Mucosa of rectum (tissue), 2 donors: ENCODE data around the gene FBXL3.
"Not testable (repeated sequence)": the region's sequence is repeated elsewhere in the genome, so short reads cannot be mapped to it uniquely, and the experiment has no call there.

Experiments used
- H3K27ac ChIP-seq, 2 donors: one replicate each; pipeline ENCODE4 v1.7.0; 2013; ENCODE audit warnings: inconsistent platforms in 2 of 2, low read depth in 2 of 2, low read length in 2 of 2
- H3K27me3 ChIP-seq, 2 donors: one replicate each; pipeline ENCODE4 v1.7.0; 2013; ENCODE audit warnings: low read length in 2 of 2; ENCODE audit not compliant: control insufficient read depth in 2 of 2, insufficient read depth in 2 of 2
- H3K36me3 ChIP-seq, 2 donors: one replicate each; pipeline ENCODE4 v1.7.0; 2013; ENCODE audit warnings: low read length in 2 of 2; ENCODE audit not compliant: control insufficient read depth in 2 of 2, insufficient read depth in 2 of 2
- H3K4me1 ChIP-seq, 2 donors: one replicate each; pipeline ENCODE4 v1.7.0; 2013; ENCODE audit warnings: low read length in 2 of 2, mild to moderate bottlenecking in 1 of 2; ENCODE audit not compliant: control insufficient read depth in 2 of 2, insufficient read depth in 2 of 2
- H3K4me3 ChIP-seq, 2 donors: one replicate each; pipeline ENCODE4 v1.7.0; 2013; ENCODE audit warnings: low read length in 2 of 2
- H3K9ac ChIP-seq, 2 donors: one replicate each; pipeline ENCODE4 v1.7.0; 2013; ENCODE audit warnings: low read length in 2 of 2, low read depth in 1 of 2, mild to moderate bottlenecking in 1 of 2
- H3K9me3 ChIP-seq, 2 donors: one replicate each; pipeline ENCODE4 v1.7.0; 2013; ENCODE audit warnings: low read length in 2 of 2; ENCODE audit not compliant: control insufficient read depth in 2 of 2
- donor health status: healthy.
- donor health status: Normal muscosa, but diverticular disease.

FBXL3 gene

GRCh38 chr13:76971851-76972829 is 54.8 kb downstream of the FBXL3 start:
- H3K27ac ChIP-seq = no peak overlapping the region
- no peak overlapping the region for H3K9ac ChIP-seq
- peaks cover 0 to 5% of the 10 kb centered on the region in 2 donors for H3K27me3 ChIP-seq
- no peak overlapping the region for H3K4me3 ChIP-seq
- no peaks in the 10 kb centered on the region for H3K36me3 ChIP-seq
- no peaks in the 10 kb centered on the region for H3K9me3 ChIP-seq
- no peaks in the 10 kb centered on the region for H3K4me1 ChIP-seq

- Histone ChIP-seq H3K9ac (no peak overlapping the region), H3K4me1 (no peaks in the 10 kb centered on the region), H3K27ac (no peak overlapping the region), H3K27me3 (peaks cover 0 to 3% of the 10 kb centered on the region in 2 donors), H3K36me3 (no peaks in the 10 kb centered on the region), H3K9me3 (no peaks in the 10 kb centered on the region), H3K4me3 (no peak overlapping the region)
Measured at GRCh38 chr13:76971215-76971614, 55.7 kb downstream of the FBXL3 start.

- H3K27ac ChIP-seq = no peak overlapping the region
- no peak overlapping the region for H3K4me3 ChIP-seq
- H3K36me3 ChIP-seq = no peaks in the 10 kb centered on the region
Measured at GRCh38 chr13:76969488-76970365, 57.2 kb downstream of the FBXL3 start.

GRCh38 chr13:76968041-76968440 is 58.9 kb downstream of the FBXL3 start:
- H3K4me1 ChIP-seq = no peaks in the 10 kb centered on the region

More at GRCh38 chr13:76969488-76970365, 57.2 kb downstream of the FBXL3 start:
- H3K9ac ChIP-seq = no peak overlapping the region
- H3K4me1 ChIP-seq = no peaks in the 10 kb centered on the region
- H3K9me3 ChIP-seq = no peaks in the 10 kb centered on the region
- peaks cover 0 to 3% of the 10 kb centered on the region in 2 donors for H3K27me3 ChIP-seq

GRCh38 chr13:76967031-76967430 is 59.9 kb downstream of the FBXL3 start:
- Histone ChIP-seq H3K4me3 (no peak overlapping the region), H3K27me3 (no peaks in the 10 kb centered on the region), H3K9ac (no peak overlapping the region), H3K36me3 (no peaks in the 10 kb centered on the region), H3K4me1 (no peaks in the 10 kb centered on the region), H3K9me3 (no peaks in the 10 kb centered on the region), H3K27ac (no peak overlapping the region)

More at GRCh38 chr13:76968041-76968440, 58.9 kb downstream of the FBXL3 start:
- Histone ChIP-seq H3K9ac (no peak overlapping the region), H3K9me3 (no peaks in the 10 kb centered on the region), H3K4me3 (no peak overlapping the region), H3K36me3 (no peaks in the 10 kb centered on the region), H3K27me3 (no peaks in the 10 kb centered on the region), H3K27ac (no peak overlapping the region)

GRCh38 chr13:76965759-76966421 is 61.1 kb downstream of the FBXL3 start:
- no peaks in the 10 kb centered on the region for H3K9me3 ChIP-seq
- H3K4me3 ChIP-seq = no peak overlapping the region
- no peaks in the 10 kb centered on the region for H3K36me3 ChIP-seq
- H3K27me3 ChIP-seq = no peaks in the 10 kb centered on the region
- H3K9ac ChIP-seq = no peak overlapping the region
- H3K4me1 ChIP-seq = no peaks in the 10 kb centered on the region
- no peak overlapping the region for H3K27ac ChIP-seq

GRCh38 chr13:76959734-76960133 is 67.2 kb downstream of the FBXL3 start:
- H3K27me3 ChIP-seq, H3K27ac ChIP-seq, H3K4me1 ChIP-seq, H3K9ac ChIP-seq, H3K4me3 ChIP-seq, H3K36me3 ChIP-seq, H3K9me3 ChIP-seq: not testable (repeated sequence)

- H3K27ac ChIP-seq = no peak overlapping the region
- no peak overlapping the region for H3K9ac ChIP-seq
- H3K36me3 ChIP-seq = no peaks in the 10 kb centered on the region
- no peak overlapping the region for H3K4me3 ChIP-seq
- H3K4me1 ChIP-seq = no peaks in the 10 kb centered on the region
- no peaks in the 10 kb centered on the region for H3K27me3 ChIP-seq
- peaks cover 0 to 4% of the 10 kb centered on the region in 2 donors for H3K9me3 ChIP-seq
Measured at GRCh38 chr13:76958841-76959432, 68.0 kb downstream of the FBXL3 start.

GRCh38 chr13:76955661-76956060 is 71.3 kb downstream of the FBXL3 start:
- H3K9me3 ChIP-seq = peaks cover 0 to 4% of the 10 kb centered on the region in 2 donors
- H3K9ac ChIP-seq = no peak overlapping the region
- no peak overlapping the region for H3K27ac ChIP-seq
- H3K27me3 ChIP-seq = no peaks in the 10 kb centered on the region
- no peaks in the 10 kb centered on the region for H3K36me3 ChIP-seq
- H3K4me3 ChIP-seq = no peak overlapping the region
- H3K4me1 ChIP-seq = no peaks in the 10 kb centered on the region
